ENCODE results near the gene CTNNA2.
"Not testable (repeated sequence)": the region's sequence is repeated elsewhere in the genome, so short reads cannot be mapped to it uniquely, and the experiment has no call there.

Gene CTNNA2

DNA sequence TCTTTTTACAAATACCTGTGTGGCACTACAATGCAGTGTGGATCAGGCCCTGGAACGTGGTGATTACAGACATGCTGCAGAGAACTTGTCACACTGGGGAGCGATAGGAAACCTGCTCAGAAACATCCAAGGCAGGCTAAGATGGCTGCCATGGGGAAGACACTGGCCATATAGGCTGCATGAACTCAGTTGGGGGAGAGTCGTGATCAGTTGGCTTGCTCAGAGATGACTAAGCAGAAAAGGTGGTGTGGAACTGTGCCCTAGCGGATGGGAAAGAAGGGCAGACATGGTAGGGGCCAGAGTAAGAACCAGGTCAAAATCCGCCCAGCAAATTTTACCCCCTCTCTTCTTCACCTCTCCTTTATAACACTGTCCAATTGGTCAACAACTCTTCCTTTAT is 483.9 kb downstream of the CTNNA2 start:
- no peak for DNase-seq

DNA sequence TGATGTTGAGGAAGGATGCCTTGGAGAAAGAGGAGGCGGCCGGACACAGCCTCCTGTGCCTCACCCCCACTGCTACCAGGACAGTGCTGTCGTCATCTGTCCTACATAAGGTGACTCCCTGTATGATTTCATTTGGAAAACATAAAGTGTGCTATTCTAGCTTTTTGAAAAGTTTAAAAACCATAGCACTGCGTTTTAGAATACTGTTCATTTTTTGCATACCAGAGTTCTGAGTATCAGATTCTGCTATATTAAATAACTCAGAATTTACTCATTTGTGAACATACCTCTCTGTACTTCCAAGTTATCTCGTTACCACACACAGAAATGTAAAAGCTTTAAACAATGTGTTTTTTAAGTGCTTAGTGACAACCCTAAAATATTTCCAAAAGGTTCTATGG is 488.9 kb downstream of the CTNNA2 start:
- DNase-seq: no peak

DNA sequence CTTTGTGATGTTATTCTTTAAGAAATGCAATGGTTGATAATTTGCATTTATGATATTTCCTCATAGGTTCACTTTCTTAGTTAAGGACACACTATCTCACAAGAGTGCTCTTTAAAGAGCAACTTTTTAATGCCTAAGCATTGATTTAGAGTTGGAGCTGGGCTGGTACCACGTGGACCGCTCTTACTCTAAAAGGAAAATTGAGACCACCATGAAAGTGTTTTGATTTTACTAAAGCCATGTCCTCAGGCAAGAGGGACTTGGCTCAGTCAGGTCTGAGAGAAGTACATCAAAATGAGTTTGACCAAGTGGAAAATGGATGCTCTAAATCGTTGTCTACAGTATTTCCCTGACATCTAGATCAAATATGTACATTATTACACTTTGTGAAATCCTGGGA is 489.3 kb downstream of the CTNNA2 start:
- DNase-seq: no peak

DNA sequence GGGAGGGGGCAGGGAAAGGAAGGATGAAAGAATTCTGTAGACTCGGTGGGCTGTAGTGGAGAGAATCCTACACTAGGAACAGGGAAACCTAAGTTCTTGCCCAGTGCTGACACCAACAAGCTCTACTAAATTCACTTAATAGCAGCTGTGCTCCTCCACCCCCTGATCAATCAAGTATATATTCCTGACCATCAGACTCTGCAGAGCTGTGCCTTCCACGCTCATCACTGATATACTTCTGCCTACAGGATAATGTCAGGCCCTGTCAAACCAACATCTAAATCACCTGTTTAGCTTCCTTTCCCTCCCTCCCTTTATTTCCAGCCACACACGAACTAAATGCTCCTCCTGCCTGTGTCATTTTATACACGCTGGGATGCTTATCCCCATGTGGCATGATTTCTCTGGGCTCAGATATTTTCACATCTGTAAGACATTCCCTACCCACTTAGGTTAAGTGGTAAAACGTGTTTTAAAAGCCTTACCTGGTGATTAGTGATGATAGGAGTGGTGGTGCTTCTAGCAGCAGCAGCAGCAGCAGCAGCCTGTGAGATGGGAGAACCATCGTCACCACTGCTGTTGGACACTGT is 489.8 kb downstream of the CTNNA2 start:
- DNase-seq: no peak

DNA sequence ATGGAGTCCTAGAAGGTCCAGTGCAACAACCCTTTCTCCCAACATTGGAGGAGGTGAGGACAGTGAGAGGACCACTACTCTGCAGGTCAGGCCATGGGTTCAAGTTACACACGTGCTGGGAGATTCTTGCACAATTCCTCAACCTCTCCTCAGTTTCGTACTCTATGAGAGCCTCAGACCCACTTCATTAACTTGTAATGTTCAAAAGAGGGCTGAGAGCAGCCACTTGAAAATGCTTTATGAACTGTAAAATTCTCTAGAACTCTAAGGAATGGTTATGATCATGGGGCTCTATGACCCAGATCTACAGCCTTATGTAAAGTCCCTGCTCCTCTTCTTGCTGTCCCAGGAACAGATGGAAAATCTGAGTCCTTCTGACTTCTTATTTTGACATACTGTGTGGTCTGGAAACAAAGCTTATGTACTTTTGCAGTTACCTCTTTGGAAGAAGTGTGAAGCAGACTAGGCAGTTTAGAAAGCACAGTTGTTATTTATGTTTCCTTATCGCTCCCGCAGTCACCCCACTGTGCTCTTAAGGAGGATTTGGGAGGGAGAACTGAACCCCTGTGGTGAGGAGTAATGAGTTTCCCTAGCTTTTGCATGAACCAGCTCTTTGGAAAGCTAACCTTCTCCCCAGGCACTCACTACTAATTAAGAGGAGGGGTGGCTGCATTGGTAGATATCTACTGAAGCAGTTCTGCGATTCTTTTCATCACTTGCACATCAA is 495.1 kb downstream of the CTNNA2 start:
- DNase-seq: no peak

DNA sequence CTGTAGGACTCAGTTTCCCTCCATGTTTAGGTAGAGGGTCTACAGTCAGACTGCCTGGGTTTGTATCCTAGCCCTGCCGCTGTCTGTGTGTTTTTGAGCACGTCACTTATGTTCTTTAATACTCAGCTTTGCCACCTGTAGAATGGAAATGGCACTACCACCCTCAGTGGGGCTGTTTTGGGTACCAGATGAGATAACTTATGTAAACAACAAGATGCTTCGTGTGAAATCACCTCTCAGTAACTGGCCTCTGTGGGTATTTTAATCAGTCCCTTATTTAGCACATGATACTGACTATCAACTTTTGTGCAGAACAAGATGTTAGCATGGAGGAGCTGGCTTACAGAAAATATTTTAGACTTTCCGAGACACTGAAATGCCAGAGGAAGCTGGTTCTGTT is 495.7 kb downstream of the CTNNA2 start:
- no peak for DNase-seq

DNA sequence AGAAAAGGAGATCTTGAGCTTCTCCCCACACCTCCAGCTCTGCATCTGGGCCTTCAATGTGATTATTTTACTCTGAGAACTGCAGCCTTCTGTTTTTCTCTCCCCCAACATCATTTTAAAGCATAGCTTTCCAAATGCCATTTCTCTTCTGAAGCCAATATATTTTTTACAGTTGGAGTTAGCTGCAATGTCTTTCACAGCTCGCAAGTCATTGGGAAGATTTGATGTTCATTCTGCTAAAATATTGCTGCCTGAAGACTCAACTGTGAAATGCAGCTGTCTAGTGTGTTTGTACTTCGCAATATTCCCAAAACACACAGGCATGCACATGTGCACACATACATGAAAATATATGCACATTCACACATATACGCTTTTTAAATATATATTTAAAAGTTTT is 496.4 kb downstream of the CTNNA2 start:
- DNase-seq: no peak

DNA sequence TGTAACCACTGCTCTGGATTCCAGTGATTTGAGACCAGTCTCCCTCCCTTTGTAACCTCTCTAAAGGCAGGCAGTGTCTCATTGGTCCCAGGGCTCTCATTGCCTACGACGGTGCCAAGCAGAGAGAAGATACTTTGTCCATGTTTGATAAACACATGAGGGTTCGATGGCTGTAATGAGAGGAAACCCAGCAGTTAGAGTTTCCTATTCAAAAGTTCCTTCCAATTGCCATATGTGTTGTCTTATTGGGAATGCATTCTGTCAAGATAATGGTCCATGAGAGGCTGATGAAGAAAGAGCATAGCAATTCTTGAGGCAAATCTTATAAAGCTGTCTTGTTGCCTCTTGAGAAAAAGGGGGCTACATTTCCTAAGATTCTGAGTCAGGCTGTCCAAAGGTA is 499.2 kb downstream of the CTNNA2 start:
- DNase-seq: no peak

DNA sequence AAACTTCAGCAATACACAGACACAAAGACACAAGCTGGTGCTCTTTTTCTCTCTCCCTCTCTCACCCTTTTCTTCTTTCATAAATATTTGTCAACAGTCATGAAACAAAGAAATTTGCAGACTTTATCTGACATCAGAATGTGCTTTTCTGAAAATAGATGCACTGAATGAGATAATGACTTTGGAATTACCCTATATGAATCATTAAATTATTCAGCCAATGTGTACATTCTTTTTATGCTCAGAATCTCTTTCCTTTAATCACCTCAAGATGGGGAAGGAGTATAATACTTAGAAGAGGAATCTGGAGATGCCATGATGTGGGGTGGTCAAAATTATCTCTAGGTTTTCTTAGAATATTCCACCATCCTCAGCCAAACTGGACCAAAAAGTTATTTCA is 501.8 kb downstream of the CTNNA2 start:
- no peak for DNase-seq

DNA sequence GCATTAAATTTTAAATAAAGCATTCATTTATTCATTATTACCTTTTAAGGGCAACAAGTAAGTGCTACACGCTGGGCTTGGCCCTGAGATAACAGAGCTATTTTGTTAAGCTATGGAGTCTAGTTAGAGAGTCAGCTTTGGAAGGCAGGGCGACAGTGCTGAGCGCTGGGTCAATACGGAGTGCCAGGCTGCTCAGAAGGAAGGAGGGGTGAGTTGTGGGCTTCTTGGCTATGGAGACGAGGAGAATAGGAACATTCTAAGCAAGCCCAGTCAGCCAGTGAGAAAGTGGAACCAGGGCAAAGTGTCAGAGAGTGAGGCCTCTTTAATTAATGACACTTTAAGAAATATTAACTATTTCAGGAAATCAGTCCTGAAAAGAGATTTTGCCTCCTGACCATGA is 503.3 kb downstream of the CTNNA2 start:
- DNase-seq: no peak

DNA sequence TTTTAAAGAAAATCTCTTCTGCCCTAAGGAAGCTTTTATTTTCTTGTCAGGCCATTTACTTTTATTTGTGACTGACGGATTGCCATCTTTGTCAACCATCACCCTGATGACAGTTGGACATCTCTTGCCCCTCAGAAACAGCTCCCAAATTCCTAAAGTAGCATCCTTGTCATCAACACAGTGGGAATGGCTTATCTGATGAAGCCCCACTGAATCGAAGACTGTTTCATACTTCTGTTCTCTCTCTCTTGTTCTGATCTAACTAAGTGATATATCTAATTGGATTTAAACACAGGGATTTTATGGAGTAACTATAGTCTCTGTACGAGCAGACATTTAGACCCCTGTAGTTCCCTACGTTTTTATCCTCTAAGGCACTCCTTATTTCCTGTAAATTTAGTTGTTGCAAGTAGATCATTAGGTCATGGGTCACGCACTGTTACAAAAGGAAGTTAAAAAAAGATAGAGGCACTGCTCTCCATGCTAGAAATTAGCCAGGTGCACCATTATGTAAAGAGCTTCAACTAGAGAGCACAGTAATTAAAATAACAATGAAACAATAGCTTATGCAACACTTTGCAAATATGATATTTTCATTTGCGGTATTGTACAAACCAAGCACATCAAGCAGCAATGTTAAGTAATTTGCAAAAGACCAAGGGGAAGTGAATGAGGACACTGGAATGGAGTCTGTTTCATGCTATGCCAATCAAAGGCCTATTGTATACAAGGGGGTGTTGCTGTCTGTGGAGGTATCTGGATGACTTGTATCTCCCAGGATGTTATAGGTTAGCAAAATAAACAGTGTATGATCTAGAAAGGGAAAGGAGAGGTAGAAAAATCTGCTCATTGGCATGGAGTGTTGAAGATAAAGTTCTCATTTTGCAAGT is 507.0 kb downstream of the CTNNA2 start:
- no peak for DNase-seq

DNA sequence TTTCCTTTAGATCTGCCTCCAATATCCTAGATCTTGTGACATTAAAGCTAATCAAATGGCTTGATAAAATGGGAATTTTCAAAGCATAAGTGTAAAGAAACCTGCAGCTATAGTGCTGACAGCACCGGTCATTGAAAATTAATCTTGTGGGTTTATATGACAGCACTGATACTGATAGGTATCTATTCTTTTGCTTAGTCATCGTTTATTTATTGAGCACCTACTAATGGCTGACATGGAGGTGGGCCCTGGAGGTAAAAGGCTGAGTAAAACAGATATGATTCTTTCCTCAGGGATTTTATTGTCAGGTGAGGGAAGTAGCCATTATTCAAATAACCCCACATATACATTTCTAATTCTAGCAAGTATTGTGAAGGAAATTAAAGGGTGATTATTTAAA is 509.2 kb downstream of the CTNNA2 start:
- no peak for DNase-seq

DNA sequence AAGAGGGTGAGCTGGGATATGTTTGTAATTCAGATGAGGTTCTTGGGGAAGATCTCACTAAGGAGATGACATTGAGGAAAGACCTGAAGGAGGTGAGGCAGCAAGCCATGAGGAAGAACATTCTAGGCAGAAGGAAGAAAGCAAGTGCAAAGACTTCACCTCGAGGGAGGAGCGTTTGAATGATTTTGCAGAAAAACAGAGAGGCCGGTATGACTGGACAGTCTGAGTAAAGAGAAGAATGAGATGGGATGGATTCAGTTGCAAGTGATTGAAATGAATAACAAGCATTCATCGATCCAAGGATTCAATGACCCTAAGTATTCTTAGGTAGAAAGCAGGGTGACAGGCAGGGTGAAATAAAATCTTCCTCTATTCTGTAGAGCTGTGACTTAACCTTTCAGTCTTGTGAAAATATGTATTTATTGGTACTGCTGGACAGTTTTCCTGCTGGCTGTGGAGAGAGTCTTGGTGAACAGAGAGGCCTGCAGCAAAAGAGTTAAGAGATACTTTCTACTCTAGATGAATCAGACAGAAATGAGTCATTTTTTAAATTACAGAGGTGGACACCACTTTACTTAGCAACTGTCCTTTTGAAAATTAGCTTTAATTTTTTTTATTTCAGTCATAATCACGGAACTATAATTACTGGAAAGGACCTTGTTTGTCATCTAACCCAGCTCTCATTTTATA is 513.3 kb downstream of the CTNNA2 start:
- DNase-seq: no peak

DNA sequence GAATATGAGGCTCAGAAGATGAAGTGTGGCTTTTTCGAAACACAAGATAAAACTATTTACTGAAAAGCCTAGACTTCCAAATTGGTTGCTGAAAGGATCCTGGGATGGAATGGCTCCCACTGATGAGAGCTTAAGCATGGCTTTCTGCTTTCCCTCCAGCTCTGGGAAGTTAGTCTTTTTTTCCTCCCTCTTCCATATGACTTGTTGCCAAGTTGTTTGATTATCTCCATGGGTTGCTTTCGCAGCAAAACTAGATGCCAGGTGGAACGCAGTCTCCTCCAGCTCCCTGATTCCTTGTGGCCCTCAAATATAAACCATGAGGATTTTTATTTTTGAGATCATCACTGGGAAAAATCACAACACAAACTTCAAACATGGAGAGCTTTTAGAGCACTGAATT is 515.2 kb downstream of the CTNNA2 start:
- no peak for DNase-seq

DNA sequence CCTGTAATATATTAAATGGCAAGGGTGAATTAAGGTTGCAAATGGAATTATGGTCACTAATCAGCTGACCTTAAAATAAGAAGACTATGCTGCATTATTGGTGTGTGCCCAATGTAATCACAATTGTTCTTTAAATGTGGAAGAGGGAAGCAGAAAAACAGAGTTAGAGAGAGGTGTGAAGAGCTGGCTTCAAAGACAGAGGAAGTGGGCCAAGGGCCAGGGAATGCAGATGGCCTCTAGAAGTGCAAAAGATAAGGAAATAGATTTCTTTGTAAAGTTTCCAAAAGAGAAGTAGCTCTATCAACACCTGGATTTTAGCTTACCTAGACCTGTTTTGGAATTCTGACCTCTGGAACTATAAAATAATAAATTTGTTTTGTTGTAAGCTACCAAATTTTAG is 515.7 kb downstream of the CTNNA2 start:
- no peak for DNase-seq

DNA sequence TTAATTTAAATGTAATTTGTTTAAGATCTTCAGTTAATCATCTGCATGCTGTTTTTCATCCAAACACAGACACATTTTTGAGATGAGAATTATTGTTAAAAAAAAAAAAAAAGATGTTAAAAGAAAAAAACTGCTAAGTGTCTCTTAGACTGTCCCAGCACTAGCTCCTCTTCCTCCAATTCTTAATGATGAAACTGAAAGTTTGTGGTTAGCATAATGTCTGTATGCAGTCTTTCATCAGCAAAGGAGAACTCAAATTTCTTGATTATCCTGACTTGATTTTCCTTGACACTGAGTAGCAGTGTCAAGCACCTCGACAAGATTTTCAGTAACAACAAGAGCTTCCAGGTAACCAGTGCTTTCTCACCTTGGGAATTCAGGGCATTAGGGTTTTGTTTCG is 517.3 kb downstream of the CTNNA2 start:
- no peak for DNase-seq

DNA sequence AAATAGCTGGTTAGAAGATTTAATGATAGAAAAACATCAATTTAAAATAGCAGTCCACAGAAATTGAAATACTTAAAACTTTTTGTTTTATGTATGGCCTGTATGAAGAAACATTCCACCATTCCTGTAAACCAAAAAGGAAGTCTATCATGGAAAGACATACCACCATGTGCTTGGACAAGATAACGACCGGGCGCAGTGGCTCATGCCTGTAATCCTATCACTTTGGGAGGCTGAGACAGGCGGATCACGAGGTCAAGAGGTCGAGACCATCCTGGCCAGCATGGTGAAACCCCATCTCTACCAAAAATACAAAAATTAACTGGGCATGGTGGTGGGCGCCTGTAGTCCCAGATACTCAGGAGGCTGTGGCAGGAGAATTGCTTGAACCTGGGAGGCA is 519.8 kb downstream of the CTNNA2 start:
- not testable (repeated sequence) for DNase-seq

DNA sequence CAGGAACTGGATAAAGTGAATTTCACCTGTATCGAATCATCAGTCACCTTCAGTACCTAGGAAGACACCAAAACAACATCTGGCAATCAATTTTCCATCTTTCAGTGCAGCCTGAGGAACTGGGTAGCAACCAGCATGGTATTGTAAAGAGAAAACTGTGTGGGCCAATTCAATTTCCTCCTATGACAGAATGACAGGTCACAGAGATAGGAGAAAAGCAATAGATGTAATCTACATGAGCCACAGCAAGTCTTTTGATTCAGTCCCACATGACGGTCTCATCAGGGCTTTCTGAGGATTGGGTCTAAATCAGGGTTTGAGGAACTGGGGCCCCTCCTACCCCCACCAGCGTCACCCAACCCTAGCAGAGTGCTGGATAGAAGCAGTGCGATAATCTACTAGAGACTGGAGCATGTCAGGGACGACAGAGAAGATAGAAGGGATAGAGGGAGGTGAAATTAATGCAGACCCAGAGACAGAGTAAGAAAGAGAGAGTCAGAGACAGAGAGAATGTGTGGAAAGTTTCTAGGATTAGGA is 523.0 kb downstream of the CTNNA2 start:
- no peak for DNase-seq

DNA sequence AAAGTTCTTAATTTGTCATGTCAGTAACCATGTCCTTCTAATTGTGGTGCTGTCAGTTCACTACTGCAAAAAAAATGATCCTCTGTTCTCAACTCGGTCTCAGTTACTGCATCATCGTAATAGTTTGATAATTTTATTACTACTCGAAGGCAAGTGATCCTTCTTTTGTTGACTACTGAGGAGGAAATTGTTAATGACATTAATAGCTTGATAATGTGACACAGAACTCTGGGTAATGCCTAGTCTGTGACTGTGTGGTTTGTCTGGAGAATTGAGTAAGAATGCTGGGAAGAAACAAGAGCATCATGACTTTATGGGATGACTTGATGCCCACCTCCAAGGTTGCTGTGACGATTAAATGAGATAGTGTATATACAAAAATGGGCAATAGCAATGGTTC is 524.5 kb downstream of the CTNNA2 start:
- no peak for DNase-seq

DNA sequence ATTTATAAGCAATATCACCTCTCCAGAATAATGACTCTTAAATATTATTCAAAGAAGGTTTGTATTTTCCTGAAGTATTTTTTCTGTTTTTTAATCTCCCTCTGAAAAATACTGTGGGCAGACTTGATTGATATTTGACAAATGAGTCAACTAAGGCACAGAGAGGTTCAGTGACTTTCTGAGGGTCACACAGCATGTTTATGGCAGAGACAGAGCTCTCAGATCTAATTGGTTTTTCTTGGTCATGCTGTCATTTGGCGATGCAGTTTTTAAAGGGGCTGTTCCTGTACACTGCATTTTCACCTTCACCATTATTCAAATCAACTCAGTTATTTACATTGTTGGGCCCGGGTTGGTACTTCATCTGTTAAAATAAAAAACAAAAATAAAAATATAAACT is 527.4 kb downstream of the CTNNA2 start:
- DNase-seq: no peak

DNA sequence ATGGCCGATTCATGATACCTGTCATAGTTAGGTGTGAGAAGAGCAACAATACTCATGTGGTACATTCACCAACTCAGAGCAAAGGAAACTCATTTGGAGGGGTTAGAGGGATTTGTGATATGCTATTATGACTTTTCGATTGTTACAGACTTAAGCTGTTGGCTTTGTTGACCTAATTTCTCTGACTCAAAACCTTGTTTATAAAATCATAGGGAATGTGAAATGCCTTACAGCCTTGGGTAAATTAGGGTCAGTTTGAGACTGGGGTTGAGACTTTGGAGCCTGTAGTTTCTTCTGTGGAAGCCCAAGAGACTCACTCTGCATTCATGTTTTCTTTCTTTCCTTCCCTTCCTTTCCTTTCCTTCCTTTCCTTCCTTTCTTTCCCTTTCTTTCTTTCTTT is 529.8 kb downstream of the CTNNA2 start:
- DNase-seq: no peak

DNA sequence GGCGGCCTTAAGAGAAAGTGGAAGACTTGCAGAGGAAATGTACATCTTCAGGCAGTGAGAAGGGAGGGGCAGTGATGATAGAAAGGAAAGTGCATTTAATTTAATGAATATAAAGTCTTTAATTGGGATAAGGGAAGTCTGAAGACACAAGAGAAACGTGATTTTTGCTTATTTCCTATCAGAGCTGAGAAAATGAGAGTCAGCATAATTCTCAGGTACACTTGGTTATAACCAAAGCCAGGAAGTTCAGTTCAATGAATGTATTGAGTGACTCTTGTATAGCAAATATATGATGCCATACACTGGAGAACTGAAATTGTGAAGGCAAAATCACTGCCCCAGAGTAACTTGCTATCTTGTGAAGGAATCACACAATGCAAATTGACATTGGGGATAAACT is 535.4 kb downstream of the CTNNA2 start:
- no peak for DNase-seq

DNA sequence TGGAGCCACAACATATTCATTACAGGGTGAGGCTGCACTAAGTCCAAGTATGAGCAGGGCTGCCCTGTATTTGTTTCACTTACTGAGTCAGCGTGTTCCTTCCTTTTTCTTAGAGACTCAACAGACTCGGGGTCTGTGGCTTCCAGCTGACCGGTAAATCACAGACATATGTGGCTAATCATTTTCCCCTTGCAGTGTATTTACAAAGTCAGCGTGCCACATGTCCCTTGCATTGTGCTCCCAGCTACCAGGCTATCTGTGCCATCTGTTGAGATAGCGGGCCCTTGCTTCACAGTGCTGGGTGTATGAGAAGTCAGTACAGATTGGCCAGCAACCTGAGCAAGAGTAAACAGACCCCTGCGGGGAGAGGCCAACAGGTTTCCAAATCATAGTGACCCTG is 537.4 kb downstream of the CTNNA2 start:
- no peak for DNase-seq
